IMR-90 (cell line): ENCODE results near the gene CGNL1. TPM values are rescaled to one million over a fixed set of nuclear protein-coding genes. Genes with fewer than 3 reads are reported as not detected.

Source experiments
- ATAC-seq: fragments of 200-7000 bp; cut with Tn5 transposase; 2 replicates; pipeline ENCODE4 v1.9.1; 2020; ENCODE audit warnings: low read depth, mild to moderate bottlenecking, moderate library complexity
- BruUV-seq: library from RNA; stranded (reverse); fragments of 400-500 nt; replicated peaks from 2 replicates; lab custom pipeline; 2021; lab: Mats Ljungman, UMichigan
- CTCF ChIA-PET: fragments of 300-600 bp; formaldehyde crosslinking; extraction: SDS; loops from one replicate; lab custom pipeline; 2021; ENCODE audit warnings: antibody characterized with exemption; lab: Yijun Ruan, JAX
- POLR2A ChIA-PET: fragments of 300-600 bp; sonication (Branson Sonifier 250); formaldehyde crosslinking; loops from one replicate; lab custom pipeline; 2022; ENCODE audit warnings: antibody characterized with exemption; ENCODE audit not compliant: unreplicated experiment; lab: Charles Lee
- DNase-seq: peaks from one replicate; pipeline ENCODE4 v3.0.0; 2013
- H2AFZ ChIP-seq: replicated peaks from 2 replicates; pipeline ENCODE3; 2013; ENCODE audit warnings: low read length, mild to moderate bottlenecking; ENCODE audit not compliant: poor library complexity
- H2AK5ac ChIP-seq: 2 replicates; pipeline ENCODE4 v1.6.1; 2013; ENCODE audit warnings: low read depth, low read length, inconsistent platforms
- H2AK9ac ChIP-seq: replicated peaks from 2 replicates; pipeline ENCODE3; 2013; ENCODE audit warnings: mild to moderate bottlenecking, low read depth, low read length, moderate library complexity; ENCODE audit not compliant: poor library complexity
- H2BK120ac ChIP-seq: 2 replicates; pipeline ENCODE4 v1.6.1; 2013; ENCODE audit warnings: low read depth, low read length, inconsistent platforms
- H2BK15ac ChIP-seq: 3 replicates; pipeline ENCODE4 v1.6.1; 2013; ENCODE audit warnings: low read depth, low read length, inconsistent platforms
- H2BK20ac ChIP-seq: 2 replicates; pipeline ENCODE4 v1.6.1; 2013; ENCODE audit warnings: low read depth, mild to moderate bottlenecking, inconsistent platforms, low read length, moderate library complexity
- H2BK5ac ChIP-seq: 2 replicates; pipeline ENCODE4 v1.6.1; 2013; ENCODE audit warnings: mild to moderate bottlenecking, low read depth, low read length, inconsistent platforms; ENCODE audit not compliant: poor library complexity, severe bottlenecking
- H3K14ac ChIP-seq: replicated peaks from 2 replicates; pipeline ENCODE4 v1.6.1; 2013; ENCODE audit warnings: low read depth, low read length, inconsistent platforms
- H3K18ac ChIP-seq: 2 replicates; pipeline ENCODE4 v1.6.1; 2013; ENCODE audit warnings: low read depth, low read length, control low read depth
- H3K23ac ChIP-seq: 2 replicates; pipeline ENCODE4 v1.6.1; 2013; ENCODE audit warnings: low read depth, low read length, inconsistent platforms
- H3K27ac ChIP-seq: 2 replicates; pipeline ENCODE4 v1.5.1; 2013; ENCODE audit warnings: mild to moderate bottlenecking, control low read depth, low read length; ENCODE audit not compliant: insufficient read depth
- H3K27me3 ChIP-seq: 2 replicates; pipeline ENCODE4 v1.6.1; 2013; ENCODE audit warnings: low read length; ENCODE audit not compliant: control insufficient read depth, insufficient read depth
- H3K36me3 ChIP-seq: 2 replicates; pipeline ENCODE4 v1.6.1; 2013; ENCODE audit warnings: low read length, mixed read lengths; ENCODE audit not compliant: control insufficient read depth, insufficient read depth
- H3K4ac ChIP-seq: 2 replicates; pipeline ENCODE4 v1.6.1; 2013; ENCODE audit warnings: low read depth, low read length, inconsistent platforms
- H3K4me1 ChIP-seq: 2 replicates; pipeline ENCODE4 v1.6.1; 2013; ENCODE audit warnings: low read length, mixed read lengths; ENCODE audit not compliant: control insufficient read depth, insufficient read depth
- H3K4me2 ChIP-seq: 2 replicates; pipeline ENCODE4 v1.6.1; 2013; ENCODE audit warnings: low read depth, mild to moderate bottlenecking, control low read depth, low read length, moderate library complexity
- H3K4me3 ChIP-seq: 2 replicates; pipeline ENCODE4 v1.5.1; 2013; ENCODE audit warnings: low read depth, mild to moderate bottlenecking, control low read depth, low read length, moderate library complexity; ENCODE audit not compliant: insufficient read depth
- H3K56ac ChIP-seq: 2 replicates; pipeline ENCODE4 v1.6.1; 2013; ENCODE audit warnings: low read length, inconsistent platforms; ENCODE audit not compliant: insufficient read depth; ENCODE audit errors: extremely low read depth
- H3K79me1 ChIP-seq, 2 experiments: 2 replicates each; pipeline ENCODE4 v1.6.1; 2013; ENCODE audit warnings: low read length in 2 of 2, inconsistent platforms in 1 of 2, low read depth in 1 of 2
- H3K9ac ChIP-seq: 2 replicates; pipeline ENCODE4 v1.6.1; 2013; ENCODE audit warnings: low read depth, low read length, control low read depth
- H3K9me1 ChIP-seq: 2 replicates; pipeline ENCODE4 v1.6.1; 2013; ENCODE audit warnings: low read length, inconsistent platforms; ENCODE audit not compliant: insufficient read depth
- H3K9me3 ChIP-seq: 2 replicates; pipeline ENCODE4 v1.6.1; 2013; ENCODE audit warnings: low read length; ENCODE audit not compliant: control insufficient read depth, insufficient read depth
- H4K20me1 ChIP-seq: 2 replicates; pipeline ENCODE4 v1.6.1; 2013; ENCODE audit warnings: low read length, inconsistent platforms; ENCODE audit not compliant: insufficient read depth
- H4K5ac ChIP-seq: 2 replicates; pipeline ENCODE4 v1.6.1; 2013; ENCODE audit warnings: mild to moderate bottlenecking, low read depth, low read length, control low read depth
- H4K8ac ChIP-seq, 2 experiments: 2 replicates each; pipeline ENCODE4 v1.6.1; 2013; ENCODE audit warnings: low read depth in 2 of 2, low read length in 2 of 2, control low read depth in 1 of 2, inconsistent platforms in 1 of 2
- H4K91ac ChIP-seq: 2 replicates; pipeline ENCODE4 v1.6.1; 2013; ENCODE audit warnings: low read depth, low read length, inconsistent platforms; ENCODE audit not compliant: insufficient read depth
- FOS ChIP-seq: fragments of 150-350 bp; IDR thresholded peaks from 2 replicates; pipeline ENCODE4 v1.6.1; 2016; ENCODE audit warnings: low read depth, low read length
- WGBS, 2 experiments: methylation state at CpG; one replicate each; pipeline versions ENCODE4 v1.1.5 to v1.1.7; 2013; ENCODE audit warnings: missing lambda C conversion rate in 2 of 2; ENCODE audit not compliant: insufficient read length in 1 of 2; ENCODE audit errors: extremely low coverage in 2 of 2; 5-methylcytosine and 5-hydroxymethylcytosine counted together
- dilution Hi-C: fragments of 300-500 bp; cut with HindIII; formaldehyde crosslinking; loops from one replicate; pipeline ENCODE4 v1.14.3; 2018; ENCODE audit warnings: low sequenced_read_pairs; ENCODE audit not compliant: unreplicated experiment
- in situ Hi-C: fragments of 300-500 bp; cut with MboI; formaldehyde crosslinking; loops from 3 replicates; pipeline ENCODE4 v1.14.3; 2019; ENCODE audit warnings: low sequenced_read_pairs, inconsistent platforms, mixed read lengths
- intact Hi-C: fragments of 100-400 bp; cut with micrococcal nuclease; formaldehyde crosslinking; loops from 2 replicates; pipeline ENCODE4 v1.10.0; 2022
- polyA plus RNA-seq, 3 experiments: library from polyadenylated mRNA; depleted of rRNA; stranded (reverse); fragments of >200 nt; gene quantifications; 2 replicates each; pipeline ENCODE4 v1.2.3, GENCODE V29; 2012; ENCODE audit warnings: low replicate concordance in 1 of 3
- total RNA-seq: library from RNA; depleted of rRNA; stranded (reverse); fragments of >200 nt; gene quantifications from 2 replicates; pipeline ENCODE4 v1.2.3, GENCODE V29; 2012
- TF ChIP-seq, protein P1 (sequence below): fragments of 150-350 bp; IDR thresholded peaks from 2 replicates; pipeline ENCODE4 v1.6.1; 2017; ENCODE audit warnings: mild to moderate bottlenecking, antibody characterized with exemption, low read length, low read depth
- TF ChIP-seq, protein P2 (sequence below): fragments of 150-350 bp; IDR thresholded peaks from 2 replicates; pipeline ENCODE4 v1.6.1; 2016; ENCODE audit warnings: low read depth, mild to moderate bottlenecking, low read length, moderate library complexity, borderline replicate concordance

The CGNL1 gene
- total and polyA plus RNA-seq, 2 of the 4 experiments (the other 2 are of a cell fraction): 0.07 to 0.18 TPM

DNA sequence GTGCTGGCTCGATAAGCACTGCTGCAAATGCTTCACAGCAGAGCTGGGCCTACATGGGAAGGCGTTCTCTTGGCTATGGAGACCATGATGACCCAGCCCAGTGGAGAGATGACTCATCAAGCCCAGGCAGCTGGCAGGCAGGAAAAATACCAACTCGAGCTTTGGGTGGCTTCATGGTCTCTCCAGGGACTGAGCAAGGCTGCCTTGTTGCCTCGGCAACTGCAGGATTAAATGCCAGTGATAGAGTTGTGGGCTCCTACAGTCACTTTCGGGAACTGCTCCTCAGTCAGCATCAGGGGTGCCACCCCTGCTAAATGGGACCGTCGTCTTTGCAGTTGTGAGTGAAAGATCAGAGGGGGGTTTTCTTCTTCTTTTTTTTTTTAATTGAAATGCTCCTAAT is 160.8 kb downstream of the CGNL1 start:
- Histone ChIP-seq H2BK15ac (no peak overlapping the region), H2BK20ac (no peak overlapping the region), H3K27ac (no peak overlapping the region), H2AK5ac (no peak overlapping the region), H3K36me3 (no peaks in the 10 kb centered on the region), H3K4me3 (no peak overlapping the region), H3K4me1 (no peaks in the 10 kb centered on the region), H2BK120ac (no peak overlapping the region), H3K23ac (no peak overlapping the region), H3K4me2 (no peak overlapping the region), H4K8ac (no peak overlapping the region), H3K4ac (no peak overlapping the region), H3K27me3 (peaks cover 17% of the 10 kb centered on the region), H3K9ac (no peak overlapping the region), H3K9me3 (no peaks in the 10 kb centered on the region), H3K14ac (no peak overlapping the region), H3K18ac (no peak overlapping the region), H2AK9ac (no peak overlapping the region), H4K5ac (no peak overlapping the region), H3K56ac (no peak overlapping the region), H2AFZ (no peak overlapping the region), H2BK5ac (no peak overlapping the region), H4K20me1 (no peaks in the 10 kb centered on the region), H3K9me1 (no peaks in the 10 kb centered on the region), H3K79me1 (no peaks in the 10 kb centered on the region), H4K91ac (no peak overlapping the region)
- TF ChIP-seq, protein P1, sequence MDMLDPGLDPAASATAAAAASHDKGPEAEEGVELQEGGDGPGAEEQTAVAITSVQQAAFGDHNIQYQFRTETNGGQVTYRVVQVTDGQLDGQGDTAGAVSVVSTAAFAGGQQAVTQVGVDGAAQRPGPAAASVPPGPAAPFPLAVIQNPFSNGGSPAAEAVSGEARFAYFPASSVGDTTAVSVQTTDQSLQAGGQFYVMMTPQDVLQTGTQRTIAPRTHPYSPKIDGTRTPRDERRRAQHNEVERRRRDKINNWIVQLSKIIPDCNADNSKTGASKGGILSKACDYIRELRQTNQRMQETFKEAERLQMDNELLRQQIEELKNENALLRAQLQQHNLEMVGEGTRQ: no peak
- TF ChIP-seq, protein P2, sequence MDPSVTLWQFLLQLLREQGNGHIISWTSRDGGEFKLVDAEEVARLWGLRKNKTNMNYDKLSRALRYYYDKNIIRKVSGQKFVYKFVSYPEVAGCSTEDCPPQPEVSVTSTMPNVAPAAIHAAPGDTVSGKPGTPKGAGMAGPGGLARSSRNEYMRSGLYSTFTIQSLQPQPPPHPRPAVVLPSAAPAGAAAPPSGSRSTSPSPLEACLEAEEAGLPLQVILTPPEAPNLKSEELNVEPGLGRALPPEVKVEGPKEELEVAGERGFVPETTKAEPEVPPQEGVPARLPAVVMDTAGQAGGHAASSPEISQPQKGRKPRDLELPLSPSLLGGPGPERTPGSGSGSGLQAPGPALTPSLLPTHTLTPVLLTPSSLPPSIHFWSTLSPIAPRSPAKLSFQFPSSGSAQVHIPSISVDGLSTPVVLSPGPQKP: no peak
- peak; percentile 35; the same call in 1 of the 2 replicates for TF ChIP-seq FOS
- 94% methylated on average over 2 of the region's 7 CpGs; no CpG with 5 or more reads in 1 of the 2 experiments for WGBS, 2 experiments
- DNase-seq (peak; percentile 26), ATAC-seq (peak; percentile 40; the same call in 1 of the 2 replicates)
- intact Hi-C loops (no loop called here), dilution Hi-C loops (loop anchor here (25.0 kb wide), 1 partner anchor 200 kb away; no protein-coding TSS in a partner anchor), in situ Hi-C loops (loop anchor here (10.0 to 25.0 kb wide), 3 partner anchors 392 to 725 kb away; partner anchors contain the start of gene TCF12)
- POLR2A ChIA-PET: no interaction called here
- CTCF ChIA-PET: interaction anchor here (0.9 to 1.3 kb wide), 3 partner anchors 8 to 196 kb away, joined by 3 to 6 read pairs (median 4); no protein-coding TSS in a partner anchor
- no TSS peak for BruUV-seq
